Kidney epithelial cell (primary cell): Measurements from ENCODE around the gene PREX1. TPM values are rescaled to one million over a fixed set of nuclear protein-coding genes. Genes with fewer than 3 reads are reported as not detected.
"Not testable (repeated sequence)": the region's sequence is repeated elsewhere in the genome, so short reads cannot be mapped to it uniquely, and the experiment has no call there.

Experiments used
- DNase-seq: peaks from one replicate; pipeline ENCODE4 v3.0.0-alpha.2; 2010; ENCODE audit warnings: low read depth
- H3K27me3 ChIP-seq: 2 replicates; pipeline ENCODE4 v1.6.0; 2011; ENCODE audit warnings: low read length; ENCODE audit not compliant: control insufficient read depth, insufficient read depth
- H3K36me3 ChIP-seq: 2 replicates; pipeline ENCODE4 v1.5.1; 2011; ENCODE audit warnings: low read length; ENCODE audit not compliant: control insufficient read depth, insufficient read depth
- H3K4me3 ChIP-seq: 2 replicates; pipeline ENCODE4 v1.5.1; 2011; ENCODE audit warnings: low read depth, mild to moderate bottlenecking, control low read depth, low read length
- CTCF ChIP-seq: IDR thresholded peaks from 2 replicates; pipeline ENCODE4 v1.5.1; 2011; ENCODE audit warnings: mild to moderate bottlenecking, moderate library complexity, low read length, control low read depth, inconsistent platforms; ENCODE audit not compliant: insufficient read depth, poor library complexity, severe bottlenecking
- total RNA-seq: library from RNA; depleted of rRNA; stranded (reverse); fragments of >200 nt; gene quantifications from 2 replicates; pipeline ENCODE4 v1.2.3, GENCODE V29; 2015

PREX1 gene
- total RNA-seq, 1 donor from 2014 or later: 3.5 TPM

DNA sequence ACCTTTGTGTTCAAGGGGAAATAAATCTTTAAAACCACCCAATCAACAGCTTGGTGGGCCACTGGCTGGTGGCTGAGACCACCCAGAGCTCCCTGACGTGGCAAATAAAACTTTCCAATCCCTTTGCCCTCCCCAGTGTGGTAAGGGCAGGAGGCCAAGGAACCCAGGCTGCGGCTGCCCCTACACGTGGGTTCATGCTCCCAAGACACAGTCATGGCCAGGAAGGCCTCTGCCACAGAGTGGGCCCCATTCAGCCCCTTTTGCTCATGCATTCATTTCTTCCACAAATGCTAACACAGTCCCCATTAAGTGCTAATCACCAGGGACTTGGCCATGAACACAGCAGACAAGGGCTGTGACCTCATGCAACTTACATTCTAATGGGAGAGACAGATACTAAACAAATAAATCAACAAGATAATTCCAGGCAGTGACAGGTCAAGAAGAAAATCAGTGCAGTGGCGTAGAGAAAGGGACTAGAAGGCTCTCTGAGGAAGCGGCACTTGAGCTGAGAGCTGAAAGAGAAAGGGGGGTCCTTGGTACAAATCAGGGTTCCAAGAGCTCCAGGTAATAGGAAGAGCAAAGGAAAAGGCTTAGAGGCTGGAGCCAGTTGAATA is 13.8 kb downstream of the PREX1 start:
- no peak for TF ChIP-seq CTCF
- no peak for DNase-seq
- H3K4me3 ChIP-seq: no peak overlapping the region

GRCh38 chr20:48813446-48813747 is 14.4 kb downstream of the PREX1 start:
- DNase-seq: no peak
- H3K27me3 ChIP-seq: no peaks in the 10 kb centered on the region
- no peak overlapping the region for H3K4me3 ChIP-seq
- no peak for TF ChIP-seq CTCF
- no peaks in the 10 kb centered on the region for H3K36me3 ChIP-seq

More for the DNA sequence above, 13.8 kb downstream of the PREX1 start:
- no peaks in the 10 kb centered on the region for H3K36me3 ChIP-seq
- no peaks in the 10 kb centered on the region for H3K27me3 ChIP-seq

- no peak for DNase-seq
- Histone ChIP-seq H3K4me3 (no peak overlapping the region), H3K36me3 (no peaks in the 10 kb centered on the region), H3K27me3 (no peaks in the 10 kb centered on the region)
- TF ChIP-seq CTCF: no peak
Measured at GRCh38 chr20:48812600-48813445, 15.0 kb downstream of the PREX1 start.

DNA sequence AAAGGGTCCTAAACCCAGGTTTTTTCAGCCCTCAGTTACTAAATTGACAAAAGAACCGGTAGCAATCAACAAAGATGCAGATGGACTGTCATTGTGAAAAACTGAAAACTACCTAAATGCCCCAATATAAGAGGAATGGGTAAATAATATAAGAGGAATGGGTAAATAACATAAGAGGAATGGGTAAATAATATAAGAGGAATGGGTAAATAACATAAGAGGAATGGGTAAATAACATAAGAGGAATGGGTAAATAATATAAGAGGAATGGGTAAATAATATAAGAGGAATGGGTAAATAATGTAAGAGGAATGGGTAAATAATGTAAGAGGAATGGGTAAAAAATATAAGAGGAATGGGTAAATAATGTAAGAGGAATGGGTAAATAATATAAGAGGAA is 15.7 kb downstream of the PREX1 start:
- DNase-seq, H3K27me3 ChIP-seq, H3K4me3 ChIP-seq, H3K36me3 ChIP-seq: not testable (repeated sequence)

DNA sequence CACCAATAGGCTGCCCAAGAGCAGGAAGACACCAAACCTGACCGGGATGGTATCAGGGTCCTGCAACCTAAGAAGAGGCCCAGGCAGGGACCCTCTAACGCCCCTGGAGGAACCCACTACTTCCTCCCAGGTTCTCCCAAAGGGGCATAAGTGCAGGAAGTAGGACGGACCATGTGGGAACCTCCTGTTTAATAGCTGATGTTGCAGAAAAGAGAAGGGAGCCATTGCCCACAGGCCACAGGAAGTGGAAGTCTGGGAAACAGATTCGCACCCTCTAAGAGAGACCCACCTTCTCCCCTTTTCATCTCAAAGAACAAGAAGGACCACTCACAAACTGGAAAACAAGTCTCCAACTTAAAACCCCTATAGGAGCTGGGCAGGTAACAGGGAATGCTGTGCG is 18.1 kb downstream of the PREX1 start:
- DNase-seq: no peak
- TF ChIP-seq CTCF: no peak
- no peak overlapping the region for H3K4me3 ChIP-seq
- no peaks in the 10 kb centered on the region for H3K36me3 ChIP-seq
- H3K27me3 ChIP-seq: no peaks in the 10 kb centered on the region

GRCh38 chr20:48808382-48809034 is 19.3 kb downstream of the PREX1 start:
- no peak overlapping the region for H3K4me3 ChIP-seq
- no peak for DNase-seq
- H3K36me3 ChIP-seq: no peaks in the 10 kb centered on the region
- no peaks in the 10 kb centered on the region for H3K27me3 ChIP-seq
- no peak for TF ChIP-seq CTCF
